CD4-positive, alpha-beta T cell treated with Interleukin-21 for 1 hour (primary cell): Measurements from ENCODE around the gene VARS2.
"Not testable (repeated sequence)": the region's sequence is repeated elsewhere in the genome, so short reads cannot be mapped to it uniquely, and the experiment has no call there.

Experiments
- DNase-seq: peaks from one replicate; pipeline ENCODE4 v3.0.0-alpha.2; 2020

Gene VARS2

DNA sequence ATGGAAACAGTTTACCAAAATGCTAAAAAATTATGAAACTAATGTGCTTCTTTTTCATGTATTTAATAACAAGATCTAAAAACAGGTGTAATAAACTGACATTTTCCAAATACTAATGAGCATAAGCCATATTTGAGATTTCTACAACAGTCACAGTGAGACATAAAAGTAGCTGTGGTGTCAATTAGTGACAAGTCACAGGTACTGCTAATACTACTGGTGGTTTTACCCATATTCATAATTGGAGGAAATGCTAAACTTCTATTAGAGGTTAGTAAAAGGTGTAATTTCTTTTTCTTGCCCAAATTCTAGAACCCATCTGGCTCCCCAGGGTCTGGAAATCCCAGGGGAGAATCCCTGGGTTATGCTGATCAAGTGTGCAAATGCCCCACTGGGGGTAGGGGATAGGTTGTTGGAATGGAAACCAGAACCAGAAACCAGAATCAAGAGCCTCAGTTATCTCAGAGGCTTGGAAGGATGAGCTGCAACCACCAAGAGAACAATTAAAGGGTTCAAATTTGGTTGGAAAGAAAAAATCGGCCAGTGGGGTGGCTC lies 13.1 kb upstream of the VARS2 start:
- no peak for DNase-seq

DNA sequence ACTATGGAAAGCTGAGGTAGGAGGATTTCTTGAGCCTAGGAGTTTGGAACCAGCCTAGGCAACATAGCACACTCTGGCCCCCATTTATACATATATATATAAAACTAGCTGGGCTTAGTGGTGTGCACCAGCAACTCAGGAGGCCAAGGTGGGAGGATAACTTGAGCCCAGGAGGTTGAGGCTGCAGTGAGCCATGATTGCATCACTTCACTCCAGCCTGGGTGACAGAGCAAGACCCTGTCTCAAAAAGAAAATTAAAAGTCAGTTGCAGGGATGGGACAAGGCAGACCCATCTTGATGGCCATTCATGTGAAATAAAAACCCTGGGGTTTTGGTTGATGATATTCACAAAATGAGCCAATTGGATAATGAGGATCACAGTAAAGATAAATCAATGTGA lies 12.6 kb upstream of the VARS2 start:
- no peak for DNase-seq

DNA sequence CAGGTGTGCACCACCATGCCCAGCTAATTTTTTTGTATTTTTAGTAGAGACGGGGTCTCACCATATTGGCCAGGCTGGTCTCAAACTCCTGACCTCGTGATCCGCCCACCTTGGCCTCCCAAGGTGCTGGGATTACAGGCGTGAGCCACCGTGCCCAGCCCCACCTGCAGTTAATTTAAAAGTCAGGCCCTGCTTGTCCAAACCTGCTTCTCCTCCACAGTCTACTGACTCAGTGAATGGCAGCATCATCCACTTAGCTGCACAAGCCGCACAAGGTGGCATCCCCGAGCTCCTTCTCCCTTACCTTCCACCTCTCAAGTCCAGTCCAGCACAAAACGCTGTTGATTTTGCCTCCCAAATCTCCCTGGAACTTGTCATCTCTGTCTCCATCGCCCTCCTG lies 11.8 kb upstream of the VARS2 start:
- not testable (repeated sequence) for DNase-seq

DNA sequence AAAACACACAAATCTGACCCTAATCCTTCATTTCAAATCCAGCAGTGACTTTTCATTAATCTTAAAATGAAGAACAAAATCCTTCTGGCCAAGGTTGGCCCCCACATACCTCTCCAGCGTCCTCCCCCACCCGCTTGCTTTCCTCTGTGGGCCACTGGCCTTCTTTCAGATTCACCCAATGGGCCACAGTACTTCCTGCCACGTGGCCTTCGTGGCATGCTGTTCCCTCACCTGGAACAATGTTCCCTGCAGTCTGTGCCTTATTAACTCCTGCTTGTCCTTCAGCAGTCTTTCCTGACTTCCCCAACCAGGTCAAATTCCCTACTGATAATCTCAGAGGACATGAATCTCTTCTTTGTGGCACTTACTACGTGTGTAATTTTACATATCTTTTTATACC lies 11.3 kb upstream of the VARS2 start:
- DNase-seq = no peak

DNA sequence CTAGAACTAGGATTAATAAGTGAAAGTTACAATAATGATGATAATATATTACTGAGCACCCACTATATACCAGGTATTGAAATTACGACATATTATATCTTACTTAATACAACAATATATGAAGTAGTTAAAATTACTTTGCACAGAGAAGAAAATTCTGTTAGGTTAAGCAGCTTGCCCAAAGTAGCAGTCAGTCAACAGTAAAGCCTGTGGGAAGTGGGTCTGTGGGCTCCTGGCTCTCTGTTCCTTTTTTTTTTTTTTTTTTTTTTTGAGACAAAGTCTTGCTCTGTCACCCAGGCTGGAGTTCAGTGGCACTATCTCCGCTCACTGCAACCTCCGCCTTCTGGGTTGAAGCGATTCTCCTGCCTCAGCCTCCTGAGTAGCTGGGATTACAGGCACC lies 10.8 kb upstream of the VARS2 start:
- DNase-seq = no peak

DNA sequence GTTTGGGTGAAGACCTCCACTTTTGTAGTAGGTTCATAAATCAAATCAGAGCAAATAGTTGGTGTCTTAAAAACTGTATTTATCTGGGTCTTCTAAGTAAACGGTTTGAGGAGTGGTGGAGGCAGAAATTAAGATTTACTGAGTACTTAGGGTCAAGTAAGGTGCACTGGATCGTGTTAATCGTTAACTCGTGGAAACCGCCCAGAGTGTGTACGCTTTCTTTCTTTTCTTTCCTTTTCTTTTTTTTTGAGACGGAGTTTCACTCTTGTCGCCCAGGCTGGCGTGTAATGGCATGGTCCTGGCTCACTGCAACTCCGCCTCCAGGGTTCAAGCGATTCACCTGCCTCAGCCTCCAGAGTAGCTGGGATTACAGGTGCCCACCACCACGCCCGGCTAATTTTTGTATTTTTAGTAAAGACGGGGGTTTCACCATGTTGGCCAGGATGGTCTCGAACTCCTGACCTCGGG lies 6.7 kb upstream of the VARS2 start:
- not testable (repeated sequence) for DNase-seq

DNA sequence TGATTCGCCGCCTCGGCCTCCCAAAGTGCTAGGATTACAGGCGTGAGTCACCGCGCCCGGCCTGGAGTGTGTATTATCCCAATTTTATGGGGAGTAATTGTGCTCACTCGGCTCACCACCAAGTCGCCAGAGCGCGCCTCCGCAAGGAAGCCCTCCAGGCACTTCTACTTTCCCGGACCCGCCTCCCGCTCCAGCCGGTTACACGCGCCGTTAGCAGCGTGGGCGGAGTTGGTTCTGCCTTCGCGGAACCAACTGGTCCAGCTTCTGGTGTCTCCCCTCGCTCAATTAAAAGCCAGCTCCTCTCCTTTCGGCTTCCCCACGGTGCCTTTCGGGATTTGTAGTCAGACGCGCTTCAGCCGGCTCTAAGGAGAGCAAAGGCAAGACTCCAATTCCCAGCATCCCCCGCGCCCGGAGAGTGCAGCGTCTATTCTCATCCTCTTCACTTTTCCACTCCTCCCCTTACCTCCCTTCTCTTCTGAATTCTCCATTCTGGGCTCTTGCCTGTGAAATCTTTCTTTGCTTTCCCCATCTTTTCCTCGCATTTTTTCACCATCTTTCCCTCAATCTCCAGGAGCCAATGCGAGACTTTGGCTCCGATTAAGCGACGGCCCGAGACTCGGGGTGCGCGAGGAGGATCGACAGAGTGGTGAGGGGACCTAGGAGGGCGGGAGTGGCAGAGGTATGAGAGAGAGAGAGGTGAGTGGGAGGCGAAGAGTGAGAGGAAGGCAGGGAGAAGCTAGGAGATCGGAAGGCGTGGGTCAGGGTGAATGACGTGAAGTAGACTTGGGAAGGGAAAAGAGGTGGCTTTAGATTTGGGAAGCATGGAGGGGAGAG lies 6.1 kb upstream of the VARS2 start, which contains the start of gene GTF2H4:
Gene GTF2H4, plus strand, starts transcription at position 450 of the 834 bp plus-strand sequence.
- DNase-seq = peak; percentile 96

DNA sequence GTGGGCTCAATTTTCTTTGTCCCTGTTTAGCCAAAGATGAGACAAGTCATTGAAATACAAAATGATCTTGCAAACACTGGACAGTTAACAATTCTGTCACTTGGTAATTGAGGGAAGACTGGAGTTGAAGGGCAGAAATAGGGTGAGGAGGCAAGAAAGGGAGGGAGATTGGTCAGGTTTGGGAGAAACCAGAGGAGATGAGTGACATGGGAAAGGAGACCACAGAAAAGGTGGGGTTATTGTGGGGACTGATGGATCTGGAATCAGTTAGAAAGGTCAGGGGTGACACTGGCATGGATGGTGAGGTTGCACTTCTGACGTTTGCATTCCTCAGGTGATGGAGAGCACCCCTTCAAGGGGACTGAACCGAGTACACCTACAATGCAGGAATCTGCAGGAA lies 5.3 kb upstream of the VARS2 start:
- DNase-seq = no peak

DNA sequence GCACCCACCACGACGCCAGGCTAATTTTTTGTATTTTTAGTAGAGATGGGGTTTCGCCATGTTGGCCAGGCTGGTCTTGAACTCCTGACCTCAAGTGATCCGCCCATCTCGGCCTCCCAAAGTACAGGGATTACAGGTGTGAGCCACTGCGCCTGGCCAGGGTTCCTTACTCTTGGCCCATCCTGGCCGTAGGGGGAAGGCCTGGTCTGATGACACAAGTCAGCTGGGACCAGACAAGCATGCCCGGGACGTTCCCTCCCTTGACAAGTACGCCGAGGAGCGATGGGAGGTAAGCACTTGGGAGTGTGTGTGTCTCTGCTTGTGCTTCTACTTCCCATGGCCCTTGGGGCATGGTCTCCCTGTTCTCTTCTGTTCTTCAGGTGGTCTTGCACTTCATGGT lies 3.6 kb upstream of the VARS2 start:
- not testable (repeated sequence) for DNase-seq

DNA sequence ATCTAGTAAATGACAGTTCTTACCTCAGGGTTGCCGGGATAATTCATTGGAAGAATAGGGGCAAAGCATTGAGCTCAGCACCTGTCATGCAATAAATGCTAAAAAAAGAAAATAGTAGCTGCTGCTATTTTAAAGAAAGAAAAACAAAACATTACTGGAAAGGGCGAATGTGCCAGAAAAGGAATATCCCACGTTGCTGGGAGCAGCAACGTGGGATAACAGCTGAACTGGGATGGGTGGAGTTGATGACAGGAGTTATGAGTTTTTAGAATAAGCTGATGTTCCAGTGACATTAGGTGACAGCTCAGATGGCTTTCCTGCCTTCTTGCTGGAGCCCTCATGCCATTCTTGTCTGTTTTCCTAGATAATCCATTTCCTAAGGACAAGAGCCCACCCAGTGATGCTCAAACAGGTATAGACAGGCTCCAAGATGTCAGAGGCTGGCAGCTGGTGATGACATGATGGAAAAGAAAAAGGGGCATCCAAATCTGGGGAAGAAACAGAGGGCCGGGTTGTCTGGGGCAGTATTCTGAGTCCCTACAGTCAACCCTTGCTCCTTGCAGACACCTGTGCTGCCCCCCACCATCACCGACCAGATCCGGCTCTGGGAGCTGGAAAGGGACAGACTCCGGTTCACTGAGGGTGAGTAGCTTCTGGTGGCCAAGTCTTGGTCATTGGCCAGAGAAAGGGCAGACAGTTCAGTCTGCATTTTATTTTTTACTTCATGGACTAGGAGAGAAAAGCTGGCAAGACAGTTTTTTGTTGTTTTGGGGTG lies 1.1 kb upstream of the VARS2 start:
- no peak for DNase-seq

DNA sequence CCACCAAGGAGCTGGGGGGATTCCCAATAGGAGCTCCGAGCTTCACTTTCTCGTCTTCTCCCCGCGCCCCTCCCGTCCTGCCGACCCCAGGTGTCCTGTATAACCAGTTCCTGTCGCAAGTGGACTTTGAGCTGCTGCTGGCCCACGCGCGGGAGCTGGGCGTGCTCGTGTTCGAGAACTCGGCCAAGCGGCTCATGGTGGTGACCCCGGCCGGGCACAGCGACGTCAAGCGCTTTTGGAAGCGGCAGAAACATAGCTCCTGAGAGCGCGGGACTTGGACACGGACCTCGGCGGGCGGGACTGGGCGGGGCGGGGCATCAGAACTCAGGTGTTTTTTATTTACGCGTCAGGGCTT lies 340 bp upstream of the VARS2 start:
- no peak for DNase-seq

DNA sequence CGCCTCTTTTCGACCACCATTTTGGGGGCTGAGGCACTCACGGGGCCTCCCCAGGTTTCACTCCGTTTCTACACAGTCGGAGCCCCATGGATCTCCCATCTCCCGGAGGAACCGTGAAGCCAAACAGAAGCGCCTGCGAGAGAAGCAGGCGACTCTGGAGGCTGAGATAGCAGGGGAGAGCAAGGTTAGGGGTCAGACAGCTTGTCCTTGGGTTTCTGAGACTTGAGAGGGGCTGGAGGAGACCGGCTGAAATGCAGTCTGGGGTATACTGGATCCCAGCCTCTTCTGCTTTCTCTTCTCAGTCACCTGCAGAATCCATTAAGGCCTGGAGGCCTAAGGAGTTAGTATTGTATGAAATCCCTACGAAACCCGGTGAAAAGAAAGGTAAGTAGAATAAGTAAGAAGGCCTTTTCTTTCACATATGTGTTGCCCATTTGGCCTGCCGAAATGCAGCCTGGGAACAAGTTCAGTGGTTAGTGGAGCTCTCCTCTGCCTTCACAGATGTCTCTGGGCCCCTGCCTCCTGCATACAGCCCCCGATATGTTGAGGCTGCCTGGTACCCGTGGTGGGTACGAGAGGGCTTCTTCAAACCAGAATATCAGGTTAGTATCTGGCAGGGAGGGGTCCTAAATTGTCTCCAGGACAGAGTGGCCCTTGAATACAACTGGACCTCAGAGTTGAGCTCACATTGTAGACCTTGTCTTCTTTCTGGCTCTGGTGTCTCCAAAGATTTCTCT lies 984 bp downstream of the VARS2 start:
- DNase-seq = no peak

DNA sequence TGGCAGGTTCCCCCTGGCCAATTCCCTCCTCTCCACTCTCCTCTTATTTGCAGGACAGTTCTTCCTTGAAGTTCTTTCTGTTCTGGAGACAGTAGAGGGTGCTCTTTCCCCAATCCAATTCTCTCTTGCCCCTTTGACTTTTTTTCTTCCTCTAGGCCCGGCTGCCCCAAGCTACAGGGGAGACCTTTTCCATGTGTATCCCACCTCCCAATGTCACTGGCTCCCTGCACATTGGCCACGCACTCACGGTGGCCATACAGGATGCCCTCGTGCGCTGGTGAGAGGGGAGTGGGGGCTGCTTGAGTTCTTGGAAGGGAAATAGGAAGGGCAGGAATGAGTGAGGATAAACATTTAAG lies 1.5 kb downstream of the VARS2 start:
- DNase-seq = peak; percentile 45

DNA sequence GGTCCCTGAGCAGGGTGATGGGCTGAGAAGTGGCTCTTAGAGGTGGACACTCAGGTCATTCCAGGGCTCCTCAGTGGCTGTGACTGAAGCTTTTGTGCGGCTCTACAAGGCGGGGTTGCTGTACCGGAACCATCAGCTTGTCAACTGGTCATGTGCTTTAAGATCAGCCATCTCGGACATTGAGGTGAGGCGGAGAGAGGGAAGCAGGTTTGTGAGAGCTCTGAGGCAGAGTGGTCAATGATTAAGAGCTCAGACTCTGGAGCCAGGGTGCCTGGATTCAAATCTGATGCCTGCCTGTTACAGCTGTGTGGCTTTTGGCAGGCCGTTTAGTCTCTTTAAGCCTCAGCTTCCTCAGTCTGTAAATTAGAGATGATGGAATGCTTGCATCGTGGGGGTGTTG lies 3.0 kb downstream of the VARS2 start:
- DNase-seq = no peak

DNA sequence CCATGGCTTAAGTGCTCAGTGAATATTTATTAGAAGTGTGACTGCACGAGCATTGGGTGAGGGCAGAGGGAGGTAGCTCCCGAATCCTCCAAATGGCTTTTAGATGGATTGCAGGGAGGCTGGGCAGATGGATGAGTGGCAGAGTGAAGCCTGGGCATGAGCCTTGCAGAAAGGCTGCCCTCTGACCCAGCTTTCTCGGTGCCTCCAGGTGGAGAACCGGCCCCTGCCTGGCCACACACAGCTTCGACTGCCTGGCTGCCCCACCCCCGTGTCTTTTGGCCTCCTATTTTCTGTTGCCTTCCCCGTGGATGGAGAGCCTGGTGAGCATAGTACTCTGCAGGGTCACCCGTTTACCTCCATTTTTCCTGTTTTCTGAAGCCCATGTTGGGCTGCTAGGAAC lies 3.4 kb downstream of the VARS2 start:
- no peak for DNase-seq

DNA sequence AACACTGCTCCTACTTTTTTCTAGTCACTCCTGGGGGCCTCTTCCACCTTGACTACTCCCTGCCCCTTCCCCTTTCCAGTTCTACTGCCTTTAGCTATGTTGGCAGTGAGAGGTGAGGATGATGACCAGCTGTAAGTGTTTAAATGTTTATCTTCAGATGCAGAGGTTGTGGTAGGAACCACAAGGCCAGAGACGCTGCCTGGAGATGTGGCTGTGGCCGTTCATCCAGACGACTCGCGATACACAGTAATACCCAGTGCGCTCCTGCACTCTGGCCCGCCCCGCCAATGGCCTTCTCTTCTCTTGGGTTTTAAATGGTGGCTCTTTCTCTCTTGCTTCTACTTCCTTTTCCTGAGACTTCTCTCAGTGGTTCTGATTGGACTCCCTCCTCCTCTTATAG lies 4.6 kb downstream of the VARS2 start:
- no peak for DNase-seq

DNA sequence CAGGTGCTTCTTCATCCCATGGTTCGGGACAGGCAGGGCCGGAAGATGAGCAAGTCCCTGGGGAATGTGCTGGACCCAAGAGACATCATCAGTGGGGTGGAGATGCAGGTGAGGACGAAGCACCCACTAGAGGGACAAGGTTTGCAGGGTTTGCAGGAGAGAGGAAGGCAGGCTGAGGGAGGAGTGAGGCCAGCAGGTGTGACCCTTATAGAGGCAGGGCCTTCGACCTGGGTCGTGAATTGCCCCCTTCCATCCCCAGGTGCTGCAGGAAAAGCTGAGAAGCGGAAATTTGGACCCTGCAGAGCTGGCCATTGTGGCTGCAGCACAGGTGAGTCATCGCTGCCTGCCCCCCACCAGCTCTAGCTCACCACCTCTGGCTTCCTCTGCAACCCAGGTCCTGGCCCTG lies 8.4 kb downstream of the VARS2 start:
- no peak for DNase-seq

DNA sequence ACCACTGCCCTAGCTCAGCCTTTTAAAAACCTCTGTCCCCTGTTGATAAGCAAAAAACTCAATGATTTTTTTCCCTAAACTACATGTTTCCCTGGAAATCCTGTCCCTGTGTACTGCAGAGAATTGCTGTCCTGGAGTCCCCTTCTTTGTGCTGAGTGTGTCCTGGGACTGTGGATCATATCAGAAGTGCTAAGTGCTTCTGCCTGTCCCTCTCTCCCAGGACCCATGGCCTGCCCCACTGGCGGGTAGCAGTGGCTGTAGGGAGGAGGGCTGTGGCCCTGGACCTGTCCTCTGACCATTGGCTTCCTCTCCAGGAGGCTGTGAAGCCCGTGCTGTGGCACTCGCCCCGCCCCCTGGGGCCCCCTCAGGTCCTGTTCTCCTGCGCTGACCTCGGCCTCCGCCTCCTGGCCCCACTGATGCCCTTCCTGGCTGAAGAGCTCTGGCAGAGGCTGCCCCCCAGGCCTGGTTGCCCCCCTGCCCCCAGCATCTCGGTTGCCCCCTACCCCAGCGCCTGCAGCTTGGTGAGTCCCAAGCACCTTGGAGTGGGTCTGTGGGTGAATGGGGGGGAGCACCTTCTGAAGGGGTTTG lies 10.1 kb downstream of the VARS2 start:
- not testable (repeated sequence) for DNase-seq

DNA sequence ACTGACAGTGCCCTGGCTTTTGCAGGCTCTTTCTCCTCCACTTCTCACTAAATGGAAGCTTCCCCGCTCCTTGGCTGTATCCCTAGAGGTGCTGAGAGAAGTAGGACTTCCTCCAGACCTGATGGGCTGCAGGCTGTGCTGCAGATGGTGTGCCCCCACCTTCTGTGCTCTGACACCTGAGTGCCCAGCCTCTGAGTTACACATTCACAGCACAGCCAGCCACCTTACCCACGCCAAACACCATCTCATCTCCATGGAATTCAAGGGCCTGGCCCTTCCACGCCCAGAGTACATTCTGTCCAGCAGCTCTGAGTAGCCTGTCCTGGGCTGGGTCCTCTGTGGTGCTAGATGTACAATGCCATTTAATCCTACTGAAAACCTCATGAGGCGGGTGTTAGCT lies 12.6 kb downstream of the VARS2 start:
- DNase-seq = no peak

DNA sequence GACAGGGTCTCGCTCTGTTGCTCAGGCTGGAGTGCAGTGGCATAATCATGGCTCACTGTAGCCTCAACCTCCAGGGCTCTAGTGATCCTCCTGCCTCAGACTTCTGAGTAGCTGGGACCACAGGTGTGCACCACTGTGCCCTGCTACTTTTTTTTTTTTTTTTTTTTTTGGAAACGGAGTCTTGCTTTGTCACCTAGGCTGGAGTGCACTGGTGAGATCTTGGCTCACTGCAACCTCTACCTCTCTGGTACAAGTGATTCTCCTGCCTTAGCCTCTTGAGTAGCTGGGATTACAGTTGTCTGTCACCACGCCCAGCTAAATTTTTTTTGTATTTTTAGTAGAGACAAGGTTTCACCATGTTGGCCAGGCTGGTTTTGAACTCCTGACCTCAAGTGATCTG lies 13.0 kb downstream of the VARS2 start:
- not testable (repeated sequence) for DNase-seq

DNA sequence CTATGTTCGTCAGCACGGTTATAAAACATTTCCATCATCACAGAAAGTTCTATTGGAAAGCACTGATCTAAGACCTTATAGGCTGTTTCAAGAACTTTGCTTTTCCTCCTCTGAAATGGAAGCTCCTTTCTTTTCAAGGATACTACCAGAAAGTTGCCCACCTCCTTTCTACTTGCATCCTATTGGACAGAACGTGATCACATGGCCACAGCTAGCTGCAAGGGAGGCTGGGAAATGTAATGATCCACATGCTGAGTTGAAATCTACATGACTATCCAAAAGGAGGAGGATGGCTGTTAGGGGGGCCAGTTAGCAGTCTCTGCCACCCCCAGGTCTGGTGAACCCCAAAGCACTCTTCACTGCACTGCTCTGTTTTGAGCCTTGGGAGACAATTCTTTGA lies 14.6 kb downstream of the VARS2 start:
- DNase-seq = no peak

DNA sequence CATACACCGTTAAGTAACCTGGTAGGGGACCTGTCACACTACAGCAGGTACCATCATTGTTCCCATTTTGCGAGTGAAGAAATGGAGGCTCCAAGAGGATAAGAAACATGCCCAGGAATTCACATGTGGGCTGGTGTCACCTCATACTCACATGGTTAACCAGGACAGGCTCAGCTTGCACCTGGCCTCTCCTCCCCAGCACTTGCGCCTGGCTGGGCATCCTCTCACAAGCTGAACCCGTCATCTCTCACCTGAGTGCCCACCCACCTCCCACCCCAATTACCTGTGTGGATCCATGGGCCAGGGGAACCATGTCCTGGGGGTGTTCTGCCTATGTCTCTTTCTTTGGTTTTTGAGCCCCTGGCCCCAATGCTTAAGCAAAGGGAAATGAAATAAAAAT lies 16.5 kb downstream of the VARS2 start:
- no peak for DNase-seq

DNA sequence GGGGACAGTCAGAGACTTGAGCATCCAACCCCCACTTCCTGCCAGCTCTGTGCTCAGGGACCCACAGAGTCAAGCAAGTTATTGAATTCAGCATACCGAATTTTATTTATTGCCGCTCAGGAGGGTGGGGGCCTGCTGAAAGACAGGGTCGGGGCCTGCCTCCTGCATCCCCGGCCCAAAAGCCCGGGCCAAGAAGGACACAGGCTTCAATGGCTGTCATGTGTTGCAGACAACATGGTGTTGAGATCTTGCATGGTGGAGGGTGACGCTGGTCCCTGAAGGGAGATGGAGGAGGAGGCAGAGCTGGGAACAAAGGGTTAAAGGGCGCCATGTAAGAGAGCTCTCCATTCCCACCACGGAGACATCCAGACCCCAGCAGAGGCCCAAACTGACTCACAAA lies 17.2 kb downstream of the VARS2 start:
- no peak for DNase-seq
